HepG2 (cell line): ENCODE results near the gene ABCB6. TPM values are rescaled to one million over a fixed set of nuclear protein-coding genes. Genes with fewer than 3 reads are reported as not detected.

Experiments
- CEBPB ChIP-seq: IDR thresholded peaks from 2 replicates; pipeline ENCODE4 v1.6.1; 2011; ENCODE audit warnings: low read depth, low read length, improper control_type of control experiment, borderline replicate concordance
- SPEN ChIP-seq: sonication (generic); formaldehyde crosslinking; IDR thresholded peaks from 2 replicates; pipeline ENCODE4 v1.5.1; 2020; ENCODE audit warnings: low read depth, mild to moderate bottlenecking, missing genetic modification reagents
- SRSF4 ChIP-seq: fragments of 200-400 bp; formaldehyde crosslinking; IDR thresholded peaks from one replicate; pipeline ENCODE4 v1.6.1; 2018; ENCODE audit warnings: mild to moderate bottlenecking, low read depth, low read length, moderate library complexity; ENCODE audit not compliant: poor library complexity, severe bottlenecking
- TAF15 ChIP-seq: fragments of 200-400 bp; formaldehyde crosslinking; IDR thresholded peaks from one replicate; pipeline ENCODE4 v1.6.1; 2018; ENCODE audit warnings: mild to moderate bottlenecking, low read depth, low read length; ENCODE audit not compliant: poor library complexity, severe bottlenecking
- ZC3H4 ChIP-seq: sonication (generic); formaldehyde crosslinking; IDR thresholded peaks from 2 replicates; pipeline ENCODE4 v1.4.0; 2020; ENCODE audit warnings: missing genetic modification reagents, borderline replicate concordance
- polyA plus RNA-seq, 8 experiments: library from polyadenylated mRNA; depleted of rRNA in 3 of 8; stranded (reverse) in 7 of 8; unstranded in 1 of 8; fragments of >200 nt; fragmentation: Illumina TruSeq in 4 of 8; extraction: Trizol in 4 of 8; gene quantifications; 2 replicates each; pipeline versions ENCODE4 v1.2.1 to v1.2.3, GENCODE V29; 2011 to 2016; ENCODE audit warnings: low read depth in 4 of 8, missing spikeins in 1 of 8, mixed read lengths in 1 of 8; ENCODE audit not compliant: insufficient read depth in 1 of 8
- total RNA-seq, 5 experiments: library from RNA; depleted of rRNA; stranded (reverse); fragments of >200 nt; fragmentation: Illumina TruSeq; extraction: Trizol; gene quantifications; 2 replicates each; pipeline ENCODE4 v1.2.3, GENCODE V29; 2016; ENCODE audit warnings: low read depth in 1 of 5
- TF ChIP-seq, protein P1 (sequence below): sonication (generic); formaldehyde crosslinking; IDR thresholded peaks from 2 replicates; pipeline ENCODE4 v1.8.0; 2022; ENCODE audit warnings: missing genetic modification reagents, mild to moderate bottlenecking, inconsistent platforms, borderline replicate concordance
- TF ChIP-seq, protein P2 (sequence below): sonication (generic); formaldehyde crosslinking; IDR thresholded peaks from 2 replicates; pipeline ENCODE4 v1.4.0; 2020; ENCODE audit warnings: low read depth, missing genetic modification reagents
- TF ChIP-seq, protein P3 (sequence below): sonication (generic); formaldehyde crosslinking; IDR thresholded peaks from 2 replicates; pipeline ENCODE4 v1.8.0; 2023; ENCODE audit warnings: mild to moderate bottlenecking, missing genetic modification reagents
- TF ChIP-seq, protein P4 (sequence below): sonication (generic); formaldehyde crosslinking; IDR thresholded peaks from 2 replicates; pipeline ENCODE4 v1.4.0; 2020; ENCODE audit warnings: missing genetic modification reagents
- TF ChIP-seq, protein P5 (sequence below): IDR thresholded peaks from 2 replicates; pipeline ENCODE4 v1.6.1; 2018; ENCODE audit warnings: missing genetic modification reagents
- TF ChIP-seq, protein P6 (sequence below): sonication (generic); formaldehyde crosslinking; IDR thresholded peaks from 2 replicates; pipeline ENCODE4 v1.8.1; 2023; ENCODE audit warnings: mild to moderate bottlenecking, moderate library complexity, missing genetic modification reagents
- TF ChIP-seq, protein P7 (sequence below): sonication (generic); formaldehyde crosslinking; IDR thresholded peaks from 2 replicates; pipeline ENCODE4 v1.5.0; 2020; ENCODE audit warnings: mild to moderate bottlenecking, missing genetic modification reagents, borderline replicate concordance

The ABCB6 gene
- total and polyA plus RNA-seq, 2 of the 13 experiments (the other 11 are each of a cell fraction or from before 2014, with no cell fraction given), result 91.1 to 137 TPM

DNA sequence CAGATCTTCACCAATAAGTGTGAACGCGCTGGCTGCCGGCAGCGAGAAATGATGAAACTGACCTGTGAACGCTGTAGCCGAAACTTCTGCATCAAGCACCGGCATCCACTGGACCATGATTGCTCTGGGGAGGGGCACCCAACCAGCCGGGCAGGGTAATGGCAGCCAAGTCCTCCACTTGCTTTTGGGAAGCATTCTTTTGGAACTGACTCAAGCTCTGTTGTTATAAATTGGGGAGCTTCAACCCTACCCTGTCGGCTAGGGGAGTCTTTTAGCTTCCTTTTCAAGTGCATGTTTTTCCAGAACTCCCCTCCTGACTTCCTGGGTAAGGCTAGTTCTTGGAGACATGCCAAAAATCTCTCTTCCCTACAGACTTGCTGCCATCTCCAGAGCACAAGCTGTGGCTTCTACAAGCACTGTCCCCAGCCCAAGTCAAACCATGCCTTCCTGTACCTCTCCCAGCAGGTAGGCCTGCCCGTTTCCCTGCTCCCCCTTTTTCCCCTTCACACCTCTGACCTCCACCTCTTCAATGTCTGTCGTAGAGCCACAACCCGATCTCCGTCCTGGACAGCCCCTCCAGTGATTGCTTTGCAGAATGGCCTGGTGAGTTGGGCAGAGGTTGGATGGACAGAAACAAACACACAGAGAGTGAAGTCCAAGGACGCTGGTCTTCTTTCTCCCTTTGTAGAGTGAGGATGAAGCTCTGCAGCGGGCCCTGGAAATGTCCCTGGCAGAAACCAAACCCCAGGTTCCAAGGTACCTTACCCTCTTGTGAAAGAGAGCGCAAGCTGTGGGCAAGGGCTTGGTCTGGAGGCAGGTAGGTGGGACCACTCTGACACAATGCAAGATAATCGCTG is 10.6 kb downstream of the ABCB6 start (continued):
- TF ChIP-seq, protein P1, sequence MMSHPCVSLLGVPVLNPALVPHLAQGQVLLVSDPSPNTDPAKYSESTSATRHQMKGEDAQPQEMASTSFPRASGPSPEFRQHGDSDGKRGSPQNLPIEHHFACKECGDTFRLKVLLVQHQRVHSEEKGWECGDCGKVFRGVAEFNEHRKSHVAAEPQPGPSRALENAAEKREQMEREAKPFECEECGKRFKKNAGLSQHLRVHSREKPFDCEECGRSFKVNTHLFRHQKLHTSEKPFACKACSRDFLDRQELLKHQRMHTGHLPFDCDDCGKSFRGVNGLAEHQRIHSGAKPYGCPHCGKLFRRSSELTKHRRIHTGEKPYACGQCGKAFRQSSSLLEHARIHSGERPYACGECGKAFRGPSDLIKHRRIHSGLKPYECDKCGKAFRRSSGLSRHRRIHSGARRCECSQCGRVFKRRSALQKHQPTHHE (CRISPR knock-in tag), result no peak
- TF ChIP-seq, protein P2, sequence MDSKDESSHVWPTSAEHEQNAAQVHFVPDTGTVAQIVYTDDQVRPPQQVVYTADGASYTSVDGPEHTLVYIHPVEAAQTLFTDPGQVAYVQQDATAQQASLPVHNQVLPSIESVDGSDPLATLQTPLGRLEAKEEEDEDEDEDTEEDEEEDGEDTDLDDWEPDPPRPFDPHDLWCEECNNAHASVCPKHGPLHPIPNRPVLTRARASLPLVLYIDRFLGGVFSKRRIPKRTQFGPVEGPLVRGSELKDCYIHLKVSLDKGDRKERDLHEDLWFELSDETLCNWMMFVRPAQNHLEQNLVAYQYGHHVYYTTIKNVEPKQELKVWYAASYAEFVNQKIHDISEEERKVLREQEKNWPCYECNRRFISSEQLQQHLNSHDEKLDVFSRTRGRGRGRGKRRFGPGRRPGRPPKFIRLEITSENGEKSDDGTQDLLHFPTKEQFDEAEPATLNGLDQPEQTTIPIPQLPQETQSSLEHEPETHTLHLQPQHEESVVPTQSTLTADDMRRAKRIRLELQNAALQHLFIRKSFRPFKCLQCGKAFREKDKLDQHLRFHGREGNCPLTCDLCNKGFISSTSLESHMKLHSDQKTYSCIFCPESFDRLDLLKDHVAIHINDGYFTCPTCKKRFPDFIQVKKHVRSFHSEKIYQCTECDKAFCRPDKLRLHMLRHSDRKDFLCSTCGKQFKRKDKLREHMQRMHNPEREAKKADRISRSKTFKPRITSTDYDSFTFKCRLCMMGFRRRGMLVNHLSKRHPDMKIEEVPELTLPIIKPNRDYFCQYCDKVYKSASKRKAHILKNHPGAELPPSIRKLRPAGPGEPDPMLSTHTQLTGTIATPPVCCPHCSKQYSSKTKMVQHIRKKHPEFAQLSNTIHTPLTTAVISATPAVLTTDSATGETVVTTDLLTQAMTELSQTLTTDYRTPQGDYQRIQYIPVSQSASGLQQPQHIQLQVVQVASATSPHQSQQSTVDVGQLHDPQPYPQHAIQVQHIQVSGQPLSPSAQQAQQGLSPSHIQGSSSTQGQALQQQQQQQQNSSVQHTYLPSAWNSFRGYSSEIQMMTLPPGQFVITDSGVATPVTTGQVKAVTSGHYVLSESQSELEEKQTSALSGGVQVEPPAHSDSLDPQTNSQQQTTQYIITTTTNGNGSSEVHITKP (CRISPR knock-in tag), result peak; percentile 94
- TF ChIP-seq, protein P3, sequence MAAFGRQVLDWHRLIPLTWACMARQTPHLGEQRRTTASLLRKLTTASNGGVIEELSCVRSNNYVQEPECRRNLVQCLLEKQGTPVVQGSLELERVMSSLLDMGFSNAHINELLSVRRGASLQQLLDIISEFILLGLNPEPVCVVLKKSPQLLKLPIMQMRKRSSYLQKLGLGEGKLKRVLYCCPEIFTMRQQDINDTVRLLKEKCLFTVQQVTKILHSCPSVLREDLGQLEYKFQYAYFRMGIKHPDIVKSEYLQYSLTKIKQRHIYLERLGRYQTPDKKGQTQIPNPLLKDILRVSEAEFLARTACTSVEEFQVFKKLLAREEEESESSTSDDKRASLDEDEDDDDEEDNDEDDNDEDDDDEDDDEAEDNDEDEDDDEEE (CRISPR knock-in tag), result peak; percentile 42; the same call in 1 of the 2 replicates
- TF ChIP-seq, protein P4, sequence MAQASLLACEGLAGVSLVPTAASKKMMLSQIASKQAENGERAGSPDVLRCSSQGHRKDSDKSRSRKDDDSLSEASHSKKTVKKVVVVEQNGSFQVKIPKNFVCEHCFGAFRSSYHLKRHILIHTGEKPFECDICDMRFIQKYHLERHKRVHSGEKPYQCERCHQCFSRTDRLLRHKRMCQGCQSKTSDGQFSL, result 0 out of 2 replicates have a peak, but pooled peaks have one; percentile 45
- TF ChIP-seq, protein P5, sequence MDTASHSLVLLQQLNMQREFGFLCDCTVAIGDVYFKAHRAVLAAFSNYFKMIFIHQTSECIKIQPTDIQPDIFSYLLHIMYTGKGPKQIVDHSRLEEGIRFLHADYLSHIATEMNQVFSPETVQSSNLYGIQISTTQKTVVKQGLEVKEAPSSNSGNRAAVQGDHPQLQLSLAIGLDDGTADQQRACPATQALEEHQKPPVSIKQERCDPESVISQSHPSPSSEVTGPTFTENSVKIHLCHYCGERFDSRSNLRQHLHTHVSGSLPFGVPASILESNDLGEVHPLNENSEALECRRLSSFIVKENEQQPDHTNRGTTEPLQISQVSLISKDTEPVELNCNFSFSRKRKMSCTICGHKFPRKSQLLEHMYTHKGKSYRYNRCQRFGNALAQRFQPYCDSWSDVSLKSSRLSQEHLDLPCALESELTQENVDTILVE (CRISPR knock-in tag), result peak; percentile 75; the same call in 1 of the 2 replicates
- TF ChIP-seq, protein P6, sequence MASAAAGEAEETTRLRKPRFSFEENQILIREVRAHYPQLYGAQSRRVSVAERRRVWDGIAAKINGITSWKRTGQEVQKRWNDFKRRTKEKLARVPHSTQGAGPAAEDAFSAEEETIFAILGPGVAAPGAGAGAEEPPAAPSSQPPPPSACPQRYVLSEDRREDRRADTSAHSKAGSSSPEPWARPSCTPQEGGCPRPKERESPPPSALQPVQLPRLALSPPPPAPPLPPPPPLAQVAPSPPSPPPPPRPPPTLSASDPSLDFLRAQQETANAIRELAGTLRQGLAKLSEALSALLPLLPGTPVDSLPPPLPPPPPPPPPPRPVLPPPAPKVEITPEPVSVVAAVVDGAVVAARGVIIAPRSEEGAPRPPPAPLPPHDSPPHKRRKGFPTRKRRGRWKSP (CRISPR knock-in tag), result peak; percentile 53; the same call in 1 of the 2 replicates
- TF ChIP-seq ZC3H4 (CRISPR knock-in tag) (peak; percentile 45; the same call in 1 of the 2 replicates), SPEN (peak; percentile 63), TAF15 (no peak), SRSF4 (no peak), CEBPB (peak; percentile 61; the same call in 1 of the 2 replicates)
- TF ChIP-seq, protein P7, sequence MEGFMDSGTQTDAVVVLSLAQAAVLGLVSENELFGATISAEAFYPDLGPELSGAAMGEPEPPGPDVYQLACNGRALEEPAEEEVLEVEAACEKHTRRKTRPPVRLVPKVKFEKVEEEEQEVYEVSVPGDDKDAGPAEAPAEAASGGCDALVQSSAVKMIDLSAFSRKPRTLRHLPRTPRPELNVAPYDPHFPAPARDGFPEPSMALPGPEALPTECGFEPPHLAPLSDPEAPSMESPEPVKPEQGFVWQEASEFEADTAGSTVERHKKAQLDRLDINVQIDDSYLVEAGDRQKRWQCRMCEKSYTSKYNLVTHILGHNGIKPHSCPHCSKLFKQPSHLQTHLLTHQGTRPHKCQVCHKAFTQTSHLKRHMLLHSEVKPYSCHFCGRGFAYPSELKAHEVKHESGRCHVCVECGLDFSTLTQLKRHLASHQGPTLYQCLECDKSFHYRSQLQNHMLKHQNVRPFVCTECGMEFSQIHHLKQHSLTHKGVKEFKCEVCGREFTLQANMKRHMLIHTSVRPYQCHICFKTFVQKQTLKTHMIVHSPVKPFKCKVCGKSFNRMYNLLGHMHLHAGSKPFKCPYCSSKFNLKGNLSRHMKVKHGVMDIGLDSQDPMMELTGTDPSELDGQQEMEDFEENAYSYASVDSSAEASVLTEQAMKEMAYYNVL (CRISPR knock-in tag), result no peak; the same call in 1 of the 2 replicates
